GM23338 (cell line): Measurements from ENCODE around the gene ADAT1. TPM values are rescaled to one million over a fixed set of nuclear protein-coding genes. Genes with fewer than 3 reads are reported as not detected.

Experiments
- ATAC-seq: fragments of 200-7000 bp; cut with Tn5 transposase; 3 replicates; pipeline ENCODE4 v1.9.1; 2020
- DNase-seq: peaks from one replicate; pipeline ENCODE4 v3.0.0-alpha.2; 2015; ENCODE audit warnings: low spot score
- H2AFZ ChIP-seq: fragments of 200-600 bp; sonication (generic); 2 replicates; pipeline ENCODE4 v1.8.0; 2016; ENCODE audit warnings: antibody characterized with exemption, mild to moderate bottlenecking, moderate library complexity
- H3F3A ChIP-seq: fragments of 200-600 bp; sonication (generic); replicated peaks from 2 replicates; pipeline ENCODE4 v1.8.0; 2017; ENCODE audit warnings: antibody characterized with exemption, mixed run types, low read depth
- H3K27ac ChIP-seq: fragments of 200-600 bp; sonication (generic); 2 replicates; pipeline ENCODE4 v1.6.1; 2016; ENCODE audit warnings: low read depth
- H3K27me3 ChIP-seq: fragments of 200-600 bp; sonication (generic); 2 replicates; pipeline ENCODE4 v1.8.0; 2016; ENCODE audit warnings: mild to moderate bottlenecking, mixed run types, moderate library complexity; ENCODE audit not compliant: insufficient read depth
- H3K36me3 ChIP-seq: fragments of 200-600 bp; sonication (generic); 2 replicates; pipeline ENCODE4 v1.8.0; 2016; ENCODE audit warnings: mild to moderate bottlenecking; ENCODE audit not compliant: insufficient read depth
- H3K4me1 ChIP-seq: fragments of 200-600 bp; sonication (generic); 2 replicates; pipeline ENCODE4 v1.8.0; 2016; ENCODE audit warnings: mild to moderate bottlenecking, moderate library complexity; ENCODE audit not compliant: insufficient read depth
- H3K4me2 ChIP-seq: fragments of 200-600 bp; sonication (generic); 2 replicates; pipeline ENCODE4 v1.7.1; 2017; ENCODE audit warnings: mixed run types
- H3K4me3 ChIP-seq: fragments of 200-600 bp; sonication (generic); 2 replicates; pipeline ENCODE4 v1.6.1; 2016; ENCODE audit warnings: mixed run types
- H3K79me2 ChIP-seq: fragments of 200-600 bp; sonication (generic); replicated peaks from 2 replicates; pipeline ENCODE4 v1.8.0; 2017; ENCODE audit warnings: mild to moderate bottlenecking; ENCODE audit not compliant: insufficient read depth
- H3K9me2 ChIP-seq: fragments of 200-600 bp; sonication (generic); 2 replicates; pipeline ENCODE4 v1.8.0; 2017; ENCODE audit not compliant: insufficient read depth
- H4K20me1 ChIP-seq: fragments of 200-600 bp; sonication (generic); replicated peaks from 2 replicates; pipeline ENCODE4 v1.8.0; 2017; ENCODE audit warnings: mild to moderate bottlenecking; ENCODE audit not compliant: insufficient read depth
- H3K27ac Mint-ChIP-seq: 2 replicates; pipeline ENCODE4 v1.8.0; 2020; ENCODE audit warnings: inconsistent platforms, mild to moderate bottlenecking, moderate library complexity, mixed read lengths
- H3K27me3 Mint-ChIP-seq: 3 replicates; pipeline ENCODE4 v1.8.0; 2022; ENCODE audit warnings: low read depth, mild to moderate bottlenecking, moderate library complexity, mixed read lengths, inconsistent platforms; ENCODE audit not compliant: insufficient read depth, poor library complexity
- H3K36me3 Mint-ChIP-seq: 3 replicates; pipeline ENCODE4 v1.8.0; 2021; ENCODE audit warnings: low read depth, mild to moderate bottlenecking, inconsistent platforms, moderate library complexity, mixed read lengths
- H3K4me1 Mint-ChIP-seq: 3 replicates; pipeline ENCODE4 v1.8.0; 2020; ENCODE audit warnings: mild to moderate bottlenecking, inconsistent platforms, mixed read lengths
- H3K4me3 Mint-ChIP-seq: 3 replicates; pipeline ENCODE4 v1.8.0; 2021; ENCODE audit warnings: moderate library complexity, mild to moderate bottlenecking, inconsistent platforms, mixed read lengths
- H3K9me3 Mint-ChIP-seq: 3 replicates; pipeline ENCODE4 v1.8.0; 2020; ENCODE audit warnings: moderate library complexity, mild to moderate bottlenecking, inconsistent platforms, mixed read lengths
- CREB1 ChIP-seq: fragments of 250-450 bp; sonication (Bioruptor Pico); IDR thresholded peaks from 2 replicates; pipeline ENCODE4 v1.5.0; 2020; ENCODE audit warnings: low read depth, mild to moderate bottlenecking, moderate library complexity
- EZH2 ChIP-seq: fragments of 200-600 bp; sonication (generic); IDR thresholded peaks from one replicate; pipeline ENCODE4 v1.8.0; 2017; ENCODE audit warnings: antibody characterized with exemption, mild to moderate bottlenecking, low read depth; ENCODE audit not compliant: unreplicated experiment
- EZH2phosphoT487 ChIP-seq: fragments of 200-600 bp; sonication (generic); IDR thresholded peaks from one replicate; pipeline ENCODE4 v1.8.1; 2018; ENCODE audit warnings: antibody characterized with exemption; ENCODE audit not compliant: unreplicated experiment
- JUNB ChIP-seq: IDR thresholded peaks from one replicate; pipeline ENCODE4 v1.6.1; 2016; ENCODE audit warnings: antibody characterized with exemption; ENCODE audit not compliant: unreplicated experiment
- NANOG ChIP-seq: IDR thresholded peaks from 2 replicates; pipeline ENCODE4 v1.6.1; 2016; ENCODE audit warnings: antibody characterized with exemption, borderline replicate concordance
- POLR2AphosphoS5 ChIP-seq: IDR thresholded peaks from 2 replicates; pipeline ENCODE4 v1.6.1; 2016; ENCODE audit warnings: antibody characterized with exemption, low read depth
- STAT1 ChIP-seq: IDR thresholded peaks from one replicate; pipeline ENCODE4 v1.6.1; 2016; ENCODE audit warnings: antibody characterized with exemption; ENCODE audit not compliant: unreplicated experiment
- ZNF114 ChIP-seq: fragments of 250-450 bp; sonication (Bioruptor Pico); IDR thresholded peaks from 2 replicates; pipeline ENCODE4 v1.5.0; 2020; ENCODE audit warnings: mild to moderate bottlenecking, moderate library complexity
- ZNF331 ChIP-seq: fragments of 250-450 bp; sonication (Bioruptor Pico); IDR thresholded peaks from 2 replicates; pipeline ENCODE4 v1.5.0; 2020; ENCODE audit warnings: low read depth, mild to moderate bottlenecking, moderate library complexity
- polyA plus RNA-seq: library from polyadenylated mRNA; unstranded; fragments of >200 nt; fragmentation: Nextera tagmentation; extraction: Ambion mirVana; gene quantifications from 2 replicates; pipeline ENCODE4 v1.2.1, GENCODE V29; 2016
- total RNA-seq: library from RNA; depleted of rRNA; stranded (reverse); fragments of >200 nt; shearing (Covaris generic); gene quantifications from 2 replicates; pipeline ENCODE4 v1.2.3, GENCODE V29; 2014
- TF ChIP-seq, protein P1 (sequence below): fragments of 250-450 bp; sonication (Bioruptor Pico); IDR thresholded peaks from 2 replicates; pipeline ENCODE4 v1.5.0; 2020; ENCODE audit warnings: mild to moderate bottlenecking, moderate library complexity
- TF ChIP-seq, protein P2 (sequence below): IDR thresholded peaks from one replicate; pipeline ENCODE4 v1.6.1; 2018; ENCODE audit warnings: antibody characterized with exemption; ENCODE audit not compliant: unreplicated experiment
- TF ChIP-seq, protein P3 (sequence below), 2 experiments: fragments of 200-600 bp in 1 of 2; sonication (generic) in 1 of 2; conservative IDR thresholded peaks; 2 replicates each; pipeline versions ENCODE4 v1.5.1 to v1.6.1; 2016 to 2017; ENCODE audit warnings: antibody characterized with exemption in 2 of 2, low read depth in 2 of 2, mild to moderate bottlenecking in 2 of 2, moderate library complexity in 1 of 2
- TF ChIP-seq, protein P4 (sequence below): IDR thresholded peaks from 2 replicates; pipeline ENCODE4 v1.6.1; 2016; ENCODE audit warnings: antibody characterized with exemption

Gene ADAT1
- total and polyA plus RNA-seq, 2 experiments from 2014 or later: 17.4 to 53.6 TPM

DNA sequence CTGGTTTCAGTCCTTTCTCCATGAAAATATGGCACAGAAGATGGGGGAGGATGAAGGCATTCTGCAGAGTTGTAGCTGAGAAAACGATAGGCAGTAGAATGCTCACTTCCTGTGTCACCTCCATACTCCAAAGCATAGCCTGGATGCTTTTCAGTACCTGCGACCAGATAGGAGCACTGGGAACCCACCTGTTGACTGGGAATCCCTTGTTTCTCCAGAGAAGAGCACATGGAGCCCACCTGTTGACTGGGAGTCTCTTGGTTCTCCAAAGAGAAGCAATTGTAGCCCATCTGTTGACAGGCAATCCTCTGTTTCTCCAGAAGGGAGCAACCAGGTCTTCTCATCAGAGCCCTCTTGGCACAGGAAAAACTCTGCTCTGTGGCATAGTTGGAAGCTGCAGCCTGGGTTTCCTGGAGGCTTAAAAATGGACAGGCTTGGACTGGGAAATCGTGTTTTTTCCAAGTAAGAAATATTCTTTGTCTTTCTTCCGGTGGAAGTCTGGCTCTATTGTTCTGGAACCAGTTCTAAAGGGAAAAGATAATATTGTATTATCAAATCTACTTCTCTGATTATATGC, 37.7 kb upstream of the ADAT1 start:
- Mint-ChIP-seq H3K27ac (no peak overlapping the region), H3K9me3 (peaks cover 6% of the 10 kb centered on the region; the same call in 2 of the 3 replicates), H3K36me3 (peaks cover 20% of the 10 kb centered on the region; the same call in 2 of the 3 replicates), H3K4me3 (no peak overlapping the region), H3K4me1 (no peaks in the 10 kb centered on the region), H3K27me3 (no peaks in the 10 kb centered on the region)
- ATAC-seq (no peak), DNase-seq (no peak)
- Histone ChIP-seq H3K27me3 (no peaks in the 10 kb centered on the region), H4K20me1 (0 out of 2 replicates have a peak, but pooled peaks cover 7% of the 10 kb centered on the region), H3K4me1 (no peaks in the 10 kb centered on the region), H3K36me3 (peaks cover 14% of the 10 kb centered on the region), H3K4me3 (no peak overlapping the region), H3K79me2 (no peaks in the 10 kb centered on the region), H2AFZ (no peak overlapping the region), H3F3A (0 out of 2 replicates have a peak, but pooled peaks cover 4% of the 10 kb centered on the region), H3K4me2 (no peak overlapping the region), H3K27ac (no peak overlapping the region), H3K9me2 (no peaks in the 10 kb centered on the region)
- TF ChIP-seq CREB1 (no peak), NANOG (no peak), EZH2 (no peak), ZNF114 (CRISPR knock-in tag) (no peak), STAT1 (no peak), EZH2phosphoT487 (no peak), JUNB (no peak), ZNF331 (no peak), POLR2AphosphoS5 (no peak)
- TF ChIP-seq, protein P1, sequence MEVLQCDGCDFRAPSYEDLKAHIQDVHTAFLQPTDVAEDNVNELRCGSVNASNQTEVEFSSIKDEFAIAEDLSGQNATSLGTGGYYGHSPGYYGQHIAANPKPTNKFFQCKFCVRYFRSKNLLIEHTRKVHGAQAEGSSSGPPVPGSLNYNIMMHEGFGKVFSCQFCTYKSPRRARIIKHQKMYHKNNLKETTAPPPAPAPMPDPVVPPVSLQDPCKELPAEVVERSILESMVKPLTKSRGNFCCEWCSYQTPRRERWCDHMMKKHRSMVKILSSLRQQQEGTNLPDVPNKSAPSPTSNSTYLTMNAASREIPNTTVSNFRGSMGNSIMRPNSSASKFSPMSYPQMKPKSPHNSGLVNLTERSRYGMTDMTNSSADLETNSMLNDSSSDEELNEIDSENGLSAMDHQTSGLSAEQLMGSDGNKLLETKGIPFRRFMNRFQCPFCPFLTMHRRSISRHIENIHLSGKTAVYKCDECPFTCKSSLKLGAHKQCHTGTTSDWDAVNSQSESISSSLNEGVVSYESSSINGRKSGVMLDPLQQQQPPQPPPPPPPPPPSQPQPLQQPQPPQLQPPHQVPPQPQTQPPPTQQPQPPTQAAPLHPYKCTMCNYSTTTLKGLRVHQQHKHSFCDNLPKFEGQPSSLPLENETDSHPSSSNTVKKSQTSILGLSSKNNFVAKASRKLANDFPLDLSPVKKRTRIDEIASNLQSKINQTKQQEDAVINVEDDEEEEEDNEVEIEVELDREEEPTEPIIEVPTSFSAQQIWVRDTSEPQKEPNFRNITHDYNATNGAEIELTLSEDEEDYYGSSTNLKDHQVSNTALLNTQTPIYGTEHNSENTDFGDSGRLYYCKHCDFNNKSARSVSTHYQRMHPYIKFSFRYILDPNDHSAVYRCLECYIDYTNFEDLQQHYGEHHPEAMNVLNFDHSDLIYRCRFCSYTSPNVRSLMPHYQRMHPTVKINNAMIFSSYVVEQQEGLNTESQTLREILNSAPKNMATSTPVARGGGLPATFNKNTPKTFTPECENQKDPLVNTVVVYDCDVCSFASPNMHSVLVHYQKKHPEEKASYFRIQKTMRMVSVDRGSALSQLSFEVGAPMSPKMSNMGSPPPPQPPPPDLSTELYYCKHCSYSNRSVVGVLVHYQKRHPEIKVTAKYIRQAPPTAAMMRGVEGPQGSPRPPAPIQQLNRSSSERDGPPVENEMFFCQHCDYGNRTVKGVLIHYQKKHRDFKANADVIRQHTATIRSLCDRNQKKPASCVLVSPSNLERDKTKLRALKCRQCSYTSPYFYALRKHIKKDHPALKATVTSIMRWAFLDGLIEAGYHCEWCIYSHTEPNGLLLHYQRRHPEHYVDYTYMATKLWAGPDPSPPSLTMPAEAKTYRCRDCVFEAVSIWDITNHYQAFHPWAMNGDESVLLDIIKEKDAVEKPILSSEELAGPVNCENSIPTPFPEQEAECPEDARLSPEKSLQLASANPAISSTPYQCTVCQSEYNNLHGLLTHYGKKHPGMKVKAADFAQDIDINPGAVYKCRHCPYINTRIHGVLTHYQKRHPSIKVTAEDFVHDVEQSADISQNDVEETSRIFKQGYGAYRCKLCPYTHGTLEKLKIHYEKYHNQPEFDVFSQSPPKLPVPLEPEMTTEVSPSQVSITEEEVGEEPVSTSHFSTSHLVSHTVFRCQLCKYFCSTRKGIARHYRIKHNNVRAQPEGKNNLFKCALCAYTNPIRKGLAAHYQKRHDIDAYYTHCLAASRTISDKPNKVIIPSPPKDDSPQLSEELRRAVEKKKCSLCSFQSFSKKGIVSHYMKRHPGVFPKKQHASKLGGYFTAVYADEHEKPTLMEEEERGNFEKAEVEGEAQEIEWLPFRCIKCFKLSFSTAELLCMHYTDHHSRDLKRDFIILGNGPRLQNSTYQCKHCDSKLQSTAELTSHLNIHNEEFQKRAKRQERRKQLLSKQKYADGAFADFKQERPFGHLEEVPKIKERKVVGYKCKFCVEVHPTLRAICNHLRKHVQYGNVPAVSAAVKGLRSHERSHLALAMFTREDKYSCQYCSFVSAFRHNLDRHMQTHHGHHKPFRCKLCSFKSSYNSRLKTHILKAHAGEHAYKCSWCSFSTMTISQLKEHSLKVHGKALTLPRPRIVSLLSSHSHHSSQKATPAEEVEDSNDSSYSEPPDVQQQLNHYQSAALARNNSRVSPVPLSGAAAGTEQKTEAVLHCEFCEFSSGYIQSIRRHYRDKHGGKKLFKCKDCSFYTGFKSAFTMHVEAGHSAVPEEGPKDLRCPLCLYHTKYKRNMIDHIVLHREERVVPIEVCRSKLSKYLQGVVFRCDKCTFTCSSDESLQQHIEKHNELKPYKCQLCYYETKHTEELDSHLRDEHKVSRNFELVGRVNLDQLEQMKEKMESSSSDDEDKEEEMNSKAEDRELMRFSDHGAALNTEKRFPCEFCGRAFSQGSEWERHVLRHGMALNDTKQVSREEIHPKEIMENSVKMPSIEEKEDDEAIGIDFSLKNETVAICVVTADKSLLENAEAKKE (CRISPR knock-in tag): no peak
- TF ChIP-seq, protein P2, sequence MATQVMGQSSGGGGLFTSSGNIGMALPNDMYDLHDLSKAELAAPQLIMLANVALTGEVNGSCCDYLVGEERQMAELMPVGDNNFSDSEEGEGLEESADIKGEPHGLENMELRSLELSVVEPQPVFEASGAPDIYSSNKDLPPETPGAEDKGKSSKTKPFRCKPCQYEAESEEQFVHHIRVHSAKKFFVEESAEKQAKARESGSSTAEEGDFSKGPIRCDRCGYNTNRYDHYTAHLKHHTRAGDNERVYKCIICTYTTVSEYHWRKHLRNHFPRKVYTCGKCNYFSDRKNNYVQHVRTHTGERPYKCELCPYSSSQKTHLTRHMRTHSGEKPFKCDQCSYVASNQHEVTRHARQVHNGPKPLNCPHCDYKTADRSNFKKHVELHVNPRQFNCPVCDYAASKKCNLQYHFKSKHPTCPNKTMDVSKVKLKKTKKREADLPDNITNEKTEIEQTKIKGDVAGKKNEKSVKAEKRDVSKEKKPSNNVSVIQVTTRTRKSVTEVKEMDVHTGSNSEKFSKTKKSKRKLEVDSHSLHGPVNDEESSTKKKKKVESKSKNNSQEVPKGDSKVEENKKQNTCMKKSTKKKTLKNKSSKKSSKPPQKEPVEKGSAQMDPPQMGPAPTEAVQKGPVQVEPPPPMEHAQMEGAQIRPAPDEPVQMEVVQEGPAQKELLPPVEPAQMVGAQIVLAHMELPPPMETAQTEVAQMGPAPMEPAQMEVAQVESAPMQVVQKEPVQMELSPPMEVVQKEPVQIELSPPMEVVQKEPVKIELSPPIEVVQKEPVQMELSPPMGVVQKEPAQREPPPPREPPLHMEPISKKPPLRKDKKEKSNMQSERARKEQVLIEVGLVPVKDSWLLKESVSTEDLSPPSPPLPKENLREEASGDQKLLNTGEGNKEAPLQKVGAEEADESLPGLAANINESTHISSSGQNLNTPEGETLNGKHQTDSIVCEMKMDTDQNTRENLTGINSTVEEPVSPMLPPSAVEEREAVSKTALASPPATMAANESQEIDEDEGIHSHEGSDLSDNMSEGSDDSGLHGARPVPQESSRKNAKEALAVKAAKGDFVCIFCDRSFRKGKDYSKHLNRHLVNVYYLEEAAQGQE: no peak
- TF ChIP-seq, protein P3, sequence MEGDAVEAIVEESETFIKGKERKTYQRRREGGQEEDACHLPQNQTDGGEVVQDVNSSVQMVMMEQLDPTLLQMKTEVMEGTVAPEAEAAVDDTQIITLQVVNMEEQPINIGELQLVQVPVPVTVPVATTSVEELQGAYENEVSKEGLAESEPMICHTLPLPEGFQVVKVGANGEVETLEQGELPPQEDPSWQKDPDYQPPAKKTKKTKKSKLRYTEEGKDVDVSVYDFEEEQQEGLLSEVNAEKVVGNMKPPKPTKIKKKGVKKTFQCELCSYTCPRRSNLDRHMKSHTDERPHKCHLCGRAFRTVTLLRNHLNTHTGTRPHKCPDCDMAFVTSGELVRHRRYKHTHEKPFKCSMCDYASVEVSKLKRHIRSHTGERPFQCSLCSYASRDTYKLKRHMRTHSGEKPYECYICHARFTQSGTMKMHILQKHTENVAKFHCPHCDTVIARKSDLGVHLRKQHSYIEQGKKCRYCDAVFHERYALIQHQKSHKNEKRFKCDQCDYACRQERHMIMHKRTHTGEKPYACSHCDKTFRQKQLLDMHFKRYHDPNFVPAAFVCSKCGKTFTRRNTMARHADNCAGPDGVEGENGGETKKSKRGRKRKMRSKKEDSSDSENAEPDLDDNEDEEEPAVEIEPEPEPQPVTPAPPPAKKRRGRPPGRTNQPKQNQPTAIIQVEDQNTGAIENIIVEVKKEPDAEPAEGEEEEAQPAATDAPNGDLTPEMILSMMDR (conservative IDR thresholded peaks at IDR 0.05; ENCODE audit: low read depth in 2 of 2): no peak
- TF ChIP-seq, protein P4, sequence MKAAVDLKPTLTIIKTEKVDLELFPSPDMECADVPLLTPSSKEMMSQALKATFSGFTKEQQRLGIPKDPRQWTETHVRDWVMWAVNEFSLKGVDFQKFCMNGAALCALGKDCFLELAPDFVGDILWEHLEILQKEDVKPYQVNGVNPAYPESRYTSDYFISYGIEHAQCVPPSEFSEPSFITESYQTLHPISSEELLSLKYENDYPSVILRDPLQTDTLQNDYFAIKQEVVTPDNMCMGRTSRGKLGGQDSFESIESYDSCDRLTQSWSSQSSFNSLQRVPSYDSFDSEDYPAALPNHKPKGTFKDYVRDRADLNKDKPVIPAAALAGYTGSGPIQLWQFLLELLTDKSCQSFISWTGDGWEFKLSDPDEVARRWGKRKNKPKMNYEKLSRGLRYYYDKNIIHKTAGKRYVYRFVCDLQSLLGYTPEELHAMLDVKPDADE: no peak
